Fibroblast of skin of abdomen (primary cell): ENCODE results near the gene FAM110C. TPM values are rescaled to one million over a fixed set of nuclear protein-coding genes. Genes with fewer than 3 reads are reported as not detected.
"Not testable (repeated sequence)": the region's sequence is repeated elsewhere in the genome, so short reads cannot be mapped to it uniquely, and the experiment has no call there.

Source experiments
- DNase-seq: peaks from one replicate; pipeline ENCODE4 v3.0.0-alpha.2; 2013
- polyA plus RNA-seq, 2 experiments: library from polyadenylated mRNA; unstranded; fragments of 120-200 nt; gene quantifications; one replicate each; pipeline ENCODE4 v1.2.1, GENCODE V29; 2013; ENCODE audit not compliant: insufficient read length in 2 of 2

The FAM110C gene
- polyA plus RNA-seq (2013, experiment 1 of 2; ENCODE audit: insufficient read length): not detected
- polyA plus RNA-seq (2013, experiment 2 of 2; ENCODE audit: insufficient read length): not detected

- DNase-seq: no peak
Observed at GRCh38 chr2:46471-47345, at the start of gene FAM110C. FAM110C (minus strand) TSS chr2:46505; CDS start chr2:46385, 120 bp downstream.

DNA sequence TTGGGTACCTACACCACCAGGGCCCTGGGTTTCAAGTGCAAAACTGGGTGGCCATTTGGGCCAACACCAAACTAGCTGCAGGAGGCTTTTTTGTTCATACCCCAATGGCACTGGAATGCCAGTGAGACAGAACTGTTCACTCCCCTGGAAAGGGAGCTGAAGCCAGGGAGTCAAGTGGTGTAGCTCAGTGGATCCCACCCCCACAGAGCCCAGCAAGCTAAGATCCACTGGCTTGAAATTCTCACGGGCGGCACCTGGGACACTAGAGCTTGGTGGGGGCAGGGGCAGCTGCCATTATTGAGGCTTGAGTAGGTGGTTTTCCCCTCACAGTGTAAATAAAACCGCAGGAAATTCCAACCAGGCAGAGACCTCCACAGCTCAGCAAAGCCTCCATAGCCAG is 46.0 kb upstream of the FAM110C start:
- no peak for DNase-seq

- no peak for DNase-seq
Observed at GRCh38 chr2:90645-91312, 44.5 kb upstream of the FAM110C start.

DNA sequence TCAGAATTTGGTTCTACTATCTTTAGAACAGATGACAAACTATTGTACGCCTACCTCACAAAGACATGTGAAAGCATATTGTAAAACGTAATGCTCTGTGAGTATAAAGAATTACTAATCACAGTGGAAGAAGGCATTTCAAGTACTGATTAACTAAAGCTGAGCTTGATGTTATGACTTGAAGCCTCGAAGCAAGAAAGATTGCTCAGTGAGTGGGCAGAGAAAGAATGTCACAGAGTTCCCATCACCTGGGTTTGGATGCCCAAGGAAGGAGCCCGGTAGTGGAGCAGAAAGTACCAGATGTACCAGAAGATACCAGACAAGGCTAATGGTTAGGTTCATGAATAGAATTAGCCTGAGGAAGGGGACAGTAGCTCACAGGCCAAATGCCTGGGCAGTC is 39.5 kb upstream of the FAM110C start:
- no peak for DNase-seq

GRCh38 chr2:84121-84520 is 37.8 kb upstream of the FAM110C start:
- no peak for DNase-seq

DNA sequence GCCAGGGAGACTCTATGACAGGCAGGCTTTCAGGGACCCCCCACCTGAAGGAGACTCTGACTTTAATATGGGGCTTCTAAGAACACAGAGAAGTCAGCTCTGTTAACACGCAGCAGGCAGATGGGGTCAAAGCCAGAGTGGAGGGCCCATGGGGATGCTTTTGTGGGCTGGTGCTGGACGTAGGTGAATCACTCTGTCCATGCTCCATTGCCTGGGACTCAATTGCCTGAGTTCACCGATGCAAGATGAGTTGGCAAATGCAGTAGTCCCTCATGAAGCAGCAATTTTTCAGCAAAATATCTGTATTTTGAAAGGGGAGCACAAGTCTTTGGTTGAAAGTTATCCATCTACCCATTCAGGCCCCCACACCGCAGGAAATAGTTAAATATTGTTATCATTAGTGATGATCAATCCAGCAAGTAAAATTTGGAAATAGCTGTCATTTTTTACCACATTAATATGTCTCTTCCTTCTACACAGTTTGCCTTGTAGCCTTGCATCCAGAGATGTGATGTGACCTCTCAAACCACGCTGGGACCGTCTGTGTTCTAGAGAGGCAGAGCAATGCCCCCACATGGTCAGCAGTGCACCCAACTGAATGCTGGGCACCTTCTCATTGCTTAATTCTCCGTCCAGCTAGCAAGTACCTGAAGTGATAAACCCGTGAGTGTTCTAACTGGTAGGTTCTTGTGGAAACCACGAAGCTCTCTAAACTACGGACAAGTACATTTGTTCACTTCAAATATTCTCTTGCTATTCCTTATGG is 34.8 kb upstream of the FAM110C start:
- DNase-seq: no peak

- no peak for DNase-seq
Observed at GRCh38 chr2:80378-80777, 34.1 kb upstream of the FAM110C start.

DNA sequence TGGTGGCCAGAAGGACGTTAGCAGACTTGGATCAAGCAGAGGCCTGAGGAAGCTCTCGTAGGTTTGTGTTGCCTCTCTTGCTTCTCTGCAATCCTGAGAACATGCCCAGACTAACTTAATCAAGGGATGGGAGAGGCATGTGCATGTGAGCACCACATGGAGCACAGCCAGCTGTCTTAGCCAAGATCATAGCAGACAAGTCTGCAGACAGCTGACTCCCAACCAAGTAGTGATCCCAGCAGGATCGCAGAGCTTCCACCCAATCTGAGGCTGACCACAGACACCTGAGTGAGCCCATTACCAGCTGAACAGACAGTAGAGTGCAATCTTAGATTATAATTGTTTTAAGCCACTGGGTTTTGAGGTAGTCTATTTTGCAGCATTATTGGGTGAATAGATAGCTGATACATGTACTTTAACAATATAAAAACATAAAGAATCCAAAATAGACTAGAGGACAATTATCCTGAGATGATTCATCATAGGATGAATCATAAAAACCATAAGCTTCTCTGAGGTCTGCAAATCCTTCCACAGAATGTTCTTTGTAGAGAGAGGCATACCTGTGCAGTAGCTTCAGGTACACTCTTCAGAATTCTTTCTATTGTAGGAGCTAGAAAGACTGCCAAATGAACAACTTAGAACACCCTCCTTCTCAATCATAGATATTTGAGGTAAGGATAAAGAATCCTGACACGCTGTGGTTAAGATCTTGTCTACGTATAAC is 25.2 kb upstream of the FAM110C start:
- no peak for DNase-seq

GRCh38 chr2:69366-70344 is 23.4 kb upstream of the FAM110C start:
- no peak for DNase-seq

GRCh38 chr2:68637-69036 is 22.3 kb upstream of the FAM110C start:
- not testable (repeated sequence) for DNase-seq

DNA sequence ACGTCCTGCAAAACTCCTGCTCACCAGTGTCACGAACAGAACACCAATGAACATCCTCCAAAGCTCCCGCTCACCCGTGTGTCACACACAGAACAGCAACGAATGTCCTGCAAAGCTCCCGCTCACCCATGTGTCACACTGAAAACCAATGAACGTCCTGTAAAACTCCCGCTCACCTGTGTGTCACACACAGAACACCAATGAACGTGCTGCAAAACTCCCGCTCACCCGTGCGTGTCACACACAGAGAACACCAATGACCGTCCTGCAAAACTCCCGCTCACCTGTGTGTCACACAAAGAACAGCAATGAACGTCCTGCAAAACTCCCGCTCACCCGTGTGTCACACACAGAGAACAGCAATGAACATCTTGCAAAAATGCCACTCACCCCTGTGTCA is 20.5 kb upstream of the FAM110C start:
- DNase-seq: no peak

DNA sequence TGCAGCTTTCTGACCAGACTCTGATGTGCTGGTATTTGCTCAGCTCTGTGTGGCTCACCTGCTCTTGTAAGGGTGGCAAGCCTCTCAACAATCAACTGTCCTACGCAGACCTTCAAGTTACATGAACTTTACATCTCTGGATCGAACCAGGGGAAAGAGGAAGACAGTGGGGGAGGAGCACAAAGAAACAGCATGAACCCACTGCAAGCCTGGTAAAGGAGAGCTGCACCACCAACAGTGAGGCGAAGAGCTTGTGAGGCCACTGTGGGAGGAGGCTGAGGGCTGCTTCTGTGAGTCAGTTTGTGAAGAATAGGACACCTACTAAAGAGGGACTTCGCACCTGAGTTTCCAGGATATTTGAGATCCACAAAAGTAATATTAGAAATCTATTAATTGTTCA is 18.8 kb upstream of the FAM110C start:
- no peak for DNase-seq

DNA sequence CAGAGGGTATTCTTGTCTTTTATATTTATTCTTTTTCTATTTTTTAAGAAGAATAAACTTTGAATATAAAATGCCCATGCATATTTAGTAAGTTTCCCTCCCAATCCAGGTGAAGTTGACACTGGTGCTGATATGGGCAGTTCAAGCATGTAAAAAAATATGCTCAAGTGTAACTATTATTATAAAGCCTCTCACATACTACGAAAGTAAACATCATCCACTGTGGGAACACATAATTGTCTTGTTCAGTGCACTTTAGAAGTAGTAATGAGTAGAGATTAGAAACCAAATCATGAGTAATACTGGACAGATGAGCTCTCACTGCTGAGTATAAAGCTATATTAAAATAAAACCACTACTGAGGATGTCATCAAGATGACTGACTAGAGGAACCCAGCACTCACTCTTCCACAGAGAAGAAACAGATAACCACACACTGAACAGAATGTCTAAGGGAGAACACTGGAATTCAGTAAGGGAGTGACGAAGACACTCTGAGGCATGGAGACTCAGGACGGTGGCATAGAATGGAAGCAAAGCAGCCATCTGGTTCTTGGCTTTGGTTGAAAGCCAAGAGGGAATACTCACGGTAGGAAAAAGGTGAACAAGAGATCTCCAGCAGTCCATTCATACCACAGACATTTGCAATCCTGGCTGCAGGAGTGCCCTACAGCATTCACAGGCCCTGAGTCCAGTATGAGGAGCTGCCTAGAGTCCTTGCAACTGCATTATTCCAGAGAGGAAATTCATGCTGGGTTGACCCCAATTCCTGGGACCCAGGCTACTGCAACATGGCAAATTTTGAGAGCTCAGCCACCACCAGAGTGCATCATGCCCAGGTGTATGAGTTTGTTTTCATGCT is 9.5 kb upstream of the FAM110C start:
- no peak for DNase-seq

GRCh38 chr2:51613-52012 is 5.3 kb upstream of the FAM110C start:
- no peak for DNase-seq

DNA sequence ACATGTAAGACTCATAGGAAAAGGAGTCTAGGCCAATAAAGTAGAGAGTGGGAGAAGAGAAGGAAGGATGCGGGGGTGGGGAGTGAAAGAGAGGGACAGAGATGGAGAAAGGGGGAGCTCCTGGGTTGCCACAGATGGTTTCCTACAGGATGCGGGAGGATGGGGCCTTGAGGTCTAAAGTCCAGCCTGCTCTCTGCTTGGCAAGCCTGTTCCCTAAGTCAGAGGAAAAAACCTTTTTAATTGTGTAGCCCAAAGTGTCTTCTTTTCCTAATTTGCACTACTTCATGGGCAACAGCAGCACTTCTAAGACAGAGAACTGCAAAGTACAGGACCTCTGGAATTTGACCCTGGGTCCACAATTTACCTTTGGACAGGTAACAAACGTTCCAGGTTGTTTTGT is 1.4 kb upstream of the FAM110C start:
- DNase-seq: no peak

GRCh38 chr2:47346-47725 is 1.0 kb upstream of the FAM110C start:
- no peak for DNase-seq

GRCh38 chr2:46131-46470 is 204 bp downstream of the FAM110C start:
- DNase-seq: no peak

DNA sequence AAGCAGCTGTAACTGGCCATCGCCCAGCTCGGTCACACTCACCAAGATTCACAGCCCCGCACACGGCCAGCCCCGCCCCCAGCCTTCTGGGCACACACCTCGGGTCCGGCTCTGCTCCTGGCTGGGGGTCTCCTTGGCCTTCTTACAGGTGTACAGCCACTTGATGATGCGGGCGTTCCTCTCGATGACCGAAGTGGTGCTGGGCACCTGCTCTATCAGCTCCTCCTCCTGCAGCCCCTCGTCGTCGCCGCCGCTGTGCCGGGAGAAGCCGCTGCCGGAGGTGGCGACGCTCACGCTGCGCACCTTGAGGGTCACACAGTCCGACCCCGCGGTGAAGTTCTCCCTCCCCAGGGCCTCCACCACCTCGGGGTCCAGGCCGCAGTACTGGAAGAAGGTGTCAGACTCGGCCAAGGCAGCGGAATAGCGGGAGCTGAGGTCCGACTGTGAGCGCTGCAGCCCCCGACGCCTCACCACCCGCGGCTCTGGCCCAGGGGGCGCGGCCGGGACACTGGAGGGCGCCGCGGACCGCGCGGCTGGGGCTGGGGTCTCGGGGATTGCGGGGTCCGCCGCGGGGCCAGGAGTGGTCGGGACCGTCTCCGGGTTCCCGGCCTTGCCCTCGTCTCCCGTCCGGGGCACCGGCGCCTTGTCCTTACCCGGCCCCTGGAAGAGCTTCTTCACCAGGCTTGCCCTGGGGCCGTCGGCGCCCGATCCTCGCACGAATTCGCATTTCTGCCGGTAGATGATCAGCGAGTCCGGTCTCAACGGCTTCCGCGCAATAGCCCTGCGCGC is 769 bp downstream of the FAM110C start:
- no peak for DNase-seq

DNA sequence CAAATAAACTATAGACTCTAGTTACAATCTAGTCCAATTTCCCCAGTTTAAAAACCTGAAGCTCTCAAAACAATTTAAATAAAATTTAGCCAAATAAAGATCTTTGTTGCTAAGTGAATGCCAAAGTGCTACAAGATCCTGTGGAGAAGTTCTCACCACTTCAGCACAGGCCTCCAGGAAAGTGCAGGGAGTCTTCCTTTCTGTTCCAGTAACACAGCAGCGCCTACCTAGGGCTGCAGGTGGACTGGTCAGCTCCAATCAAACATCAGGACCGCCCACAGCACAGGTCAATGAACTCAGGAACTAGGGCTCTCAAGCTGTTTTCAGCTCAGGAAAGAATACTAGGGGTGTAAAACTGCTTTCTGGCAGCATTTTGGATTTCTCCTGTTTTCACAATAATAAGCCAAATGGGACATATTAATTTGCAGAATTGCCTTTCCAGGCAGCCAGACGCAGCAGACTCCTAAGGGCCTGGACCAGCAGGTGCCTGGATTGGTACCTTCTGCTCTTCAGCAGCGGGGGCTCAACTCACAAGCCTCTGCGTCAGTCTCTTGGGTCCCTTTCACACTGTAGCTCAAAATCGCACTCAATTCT is 1.5 kb downstream of the FAM110C start:
- no peak for DNase-seq
